NCI-H1105 treated with DMSO at 0.1 percent for 48 hours (cell line): ENCODE data around the gene SKI.

Experiments
- DNase-seq: peaks from one replicate; lab custom pipeline; 2025; lab: John Stamatoyannopoulos, UW

Gene SKI

GRCh38 chr1:2209400-2210083 is 18.6 kb upstream of the SKI start:
- no peak for DNase-seq

GRCh38 chr1:2210084-2210653 is 17.9 kb upstream of the SKI start:
- DNase-seq = no peak

GRCh38 chr1:2210786-2211185 is 17.3 kb upstream of the SKI start:
- DNase-seq = no peak

DNA sequence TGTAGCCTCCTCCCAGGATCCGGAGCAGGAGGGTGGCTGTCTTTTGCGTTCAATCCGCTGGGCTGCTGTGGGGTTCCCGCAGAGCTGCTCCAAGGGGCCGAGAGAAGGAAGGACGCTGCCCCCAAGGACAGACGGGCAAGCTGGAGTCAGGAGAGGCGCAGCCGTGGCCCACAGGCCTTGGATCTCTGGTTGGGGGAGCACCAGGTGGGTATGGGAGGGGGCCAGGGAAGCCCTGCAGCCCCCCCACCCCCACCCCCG is 15.9 kb upstream of the SKI start:
- no peak for DNase-seq

DNA sequence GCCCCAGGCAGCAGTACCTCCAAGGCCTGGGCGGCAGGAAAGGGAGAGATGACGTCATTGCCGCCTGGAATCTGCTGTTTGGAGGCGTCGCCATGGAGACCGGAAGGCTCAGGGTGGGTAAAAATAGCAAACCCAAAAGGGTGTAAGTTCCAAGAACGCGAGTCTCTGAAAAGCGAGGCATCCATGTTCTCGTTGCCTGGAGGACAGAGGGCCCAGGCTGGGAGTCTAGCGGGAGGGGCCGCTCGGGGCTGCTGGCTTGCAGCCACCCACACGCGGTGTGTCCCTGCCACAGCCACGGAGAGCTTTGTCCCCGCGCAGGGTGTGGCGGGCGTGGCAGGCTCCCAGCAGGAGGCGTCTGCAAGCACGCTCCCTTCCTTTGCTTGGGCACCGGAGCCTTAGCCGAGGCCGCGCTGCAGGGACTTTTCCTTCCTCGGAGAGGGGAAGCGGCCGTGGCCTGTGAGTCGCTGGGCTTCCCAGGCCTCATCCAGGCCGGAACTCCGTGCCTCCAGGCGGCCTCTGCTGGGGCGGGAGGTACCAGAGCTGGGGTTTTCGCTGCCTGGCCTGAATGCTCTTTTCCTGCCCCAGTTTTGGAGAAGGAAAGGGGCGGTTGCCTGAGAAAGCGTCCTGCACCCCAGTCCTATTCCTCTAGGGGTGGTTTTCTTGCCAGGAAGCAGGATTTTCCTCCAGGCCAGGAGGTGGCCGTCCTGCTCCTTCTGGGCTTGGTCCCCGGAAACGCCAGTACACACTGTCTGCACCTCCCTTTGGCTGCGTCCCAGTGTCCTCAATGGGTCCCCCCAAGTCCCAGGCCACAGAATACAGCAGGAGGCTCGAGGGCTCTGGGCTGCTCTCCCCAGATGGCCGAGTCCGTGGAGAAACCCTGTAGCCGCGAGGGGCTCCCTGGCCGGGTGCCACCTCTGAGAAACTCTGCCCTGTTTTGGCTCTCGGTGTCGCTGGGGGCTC is 15.3 kb upstream of the SKI start:
- DNase-seq = no peak

DNA sequence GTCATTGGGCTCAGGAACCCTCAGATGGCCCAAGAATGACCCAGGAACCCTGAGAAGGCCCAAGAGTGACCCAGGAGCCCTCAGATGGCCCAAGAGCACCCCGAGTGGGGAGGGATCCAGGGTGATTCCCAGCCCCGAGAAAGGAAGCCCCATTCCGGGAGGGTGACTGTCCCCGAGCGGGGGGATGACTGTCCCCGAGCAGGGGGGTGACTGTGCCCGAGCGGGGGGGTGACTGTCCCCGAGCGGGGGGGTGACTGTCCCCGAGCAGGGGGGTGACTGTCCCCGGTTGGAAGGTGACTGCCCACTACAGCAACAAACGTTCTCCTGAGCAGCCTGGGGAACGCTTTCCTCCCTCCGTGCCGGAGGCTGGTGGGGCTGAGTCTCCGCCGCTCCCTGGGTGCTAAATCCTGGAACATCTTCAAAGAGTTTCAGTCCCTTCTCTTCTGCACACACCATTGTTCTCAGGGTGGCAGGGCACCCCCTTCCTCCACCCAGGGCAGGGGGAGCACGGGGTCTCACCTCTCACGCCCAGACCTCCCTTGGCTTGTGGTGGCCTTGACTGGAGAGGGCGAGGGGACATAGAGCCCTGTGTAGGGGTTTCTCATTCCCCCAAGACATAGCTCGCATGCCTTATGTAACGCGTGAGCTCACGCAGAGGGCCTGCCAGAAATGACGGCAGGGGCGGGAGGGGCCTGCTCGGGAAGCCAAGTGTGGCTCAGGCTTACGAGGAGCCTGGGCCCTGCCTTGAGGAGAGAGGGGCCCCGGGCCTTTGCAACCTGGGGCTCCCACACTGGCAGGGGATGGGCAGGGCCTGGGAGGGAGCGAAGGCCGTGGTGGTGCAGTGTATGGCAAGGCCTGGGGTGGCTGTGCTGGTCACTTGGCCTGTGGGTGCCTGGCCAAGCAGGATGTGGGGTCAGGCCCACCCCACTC is 14.3 kb upstream of the SKI start:
- DNase-seq = no peak

DNA sequence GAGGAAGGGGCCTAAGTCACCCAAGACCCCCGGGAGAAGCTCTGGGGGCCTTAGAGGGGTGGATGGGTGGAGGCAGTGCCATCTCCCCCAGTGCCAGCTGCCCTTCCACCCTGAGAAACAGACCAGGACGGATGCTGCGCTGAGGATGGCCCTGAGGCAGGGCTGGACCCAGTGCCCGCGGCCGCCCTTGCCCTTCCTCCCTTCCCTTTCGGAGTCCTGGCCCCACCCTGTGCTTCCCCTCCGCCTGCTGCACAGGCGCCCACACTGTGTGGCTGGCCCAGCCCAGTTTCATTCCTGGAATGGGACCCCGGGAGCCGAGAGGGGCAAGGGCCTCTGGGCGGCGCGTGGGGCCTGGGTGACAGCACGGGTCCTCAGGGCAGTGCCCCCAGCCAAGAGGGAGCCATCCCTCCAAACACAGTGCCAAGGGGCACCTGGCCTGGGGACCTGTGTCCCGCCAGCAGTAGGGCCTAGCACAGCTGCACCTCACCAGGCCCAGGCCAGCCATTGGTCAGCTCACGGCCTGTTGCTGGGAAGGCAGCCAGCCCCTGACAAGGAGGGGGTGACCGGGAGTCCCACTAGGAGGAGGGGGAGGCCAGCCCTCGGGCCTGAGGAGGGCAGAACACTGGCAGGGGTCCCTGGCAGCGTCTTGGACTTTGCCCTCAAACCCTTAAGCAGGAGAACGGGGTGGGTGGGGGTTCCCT is 13.4 kb upstream of the SKI start:
- no peak for DNase-seq

DNA sequence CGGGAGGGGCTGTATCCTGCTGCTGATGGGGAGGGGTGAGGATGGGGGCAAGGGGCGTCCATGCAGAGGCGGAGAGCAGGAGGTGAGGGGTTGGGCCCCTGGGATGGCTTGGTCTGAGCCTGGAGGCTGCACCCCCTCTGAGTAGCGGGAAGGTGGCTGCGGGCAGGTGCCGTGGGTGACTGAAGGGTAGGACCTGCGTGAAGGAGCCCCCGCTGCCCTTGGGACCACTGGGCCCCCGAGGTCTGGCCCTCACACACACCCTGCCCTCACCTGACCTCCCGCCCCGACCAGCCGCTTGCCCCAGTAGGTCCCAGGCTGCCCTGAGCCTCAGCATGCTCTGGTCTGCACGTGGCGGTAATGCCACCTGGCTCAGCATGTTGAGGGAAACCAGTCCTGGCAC is 12.8 kb upstream of the SKI start:
- no peak for DNase-seq

DNA sequence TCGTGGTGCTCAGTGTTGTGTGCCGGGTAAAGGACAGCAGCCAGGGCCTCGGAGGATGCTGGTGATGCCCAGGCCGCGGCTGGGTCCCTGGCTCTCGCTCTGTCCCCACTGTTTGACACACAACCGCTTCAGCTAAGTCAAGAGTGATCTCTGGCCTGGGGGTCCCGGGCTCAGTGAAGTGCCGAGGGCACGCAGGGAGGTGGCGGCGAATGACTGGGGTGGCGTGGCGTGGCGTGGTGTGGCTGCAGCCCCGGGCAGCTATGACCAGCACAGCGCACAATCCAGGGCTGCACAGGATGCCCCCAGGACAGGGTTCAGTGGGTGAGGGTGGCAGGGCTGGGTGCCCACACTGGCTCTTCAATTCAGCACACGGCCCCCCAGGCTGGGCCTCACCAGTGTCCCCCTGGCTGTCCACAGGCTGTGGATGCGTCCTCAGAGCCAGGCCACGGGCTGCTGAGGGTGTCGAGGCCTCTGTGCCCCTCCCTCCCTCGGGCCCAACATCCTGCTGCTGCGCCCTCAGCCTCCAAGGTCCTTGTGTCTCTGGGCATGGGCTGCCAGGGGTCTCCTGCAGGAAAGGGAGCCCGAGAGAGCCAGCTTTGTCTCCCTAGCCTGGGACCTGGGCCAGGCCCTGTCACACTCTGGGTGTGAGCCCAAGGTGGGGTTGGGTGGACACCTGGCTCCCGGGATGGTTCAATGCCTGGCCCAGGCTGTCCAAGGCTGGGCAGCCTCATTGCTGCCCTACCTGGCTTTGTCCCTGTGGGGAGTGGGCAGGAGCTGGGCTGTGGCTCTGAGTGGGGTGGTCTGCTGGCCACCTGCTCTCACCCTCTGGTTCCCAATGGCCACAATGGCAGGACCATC is 12.0 kb upstream of the SKI start:
- no peak for DNase-seq

- DNase-seq = no peak
These were observed 11.4 kb upstream of the SKI start for GRCh38 chr1:2216767-2217058.

DNA sequence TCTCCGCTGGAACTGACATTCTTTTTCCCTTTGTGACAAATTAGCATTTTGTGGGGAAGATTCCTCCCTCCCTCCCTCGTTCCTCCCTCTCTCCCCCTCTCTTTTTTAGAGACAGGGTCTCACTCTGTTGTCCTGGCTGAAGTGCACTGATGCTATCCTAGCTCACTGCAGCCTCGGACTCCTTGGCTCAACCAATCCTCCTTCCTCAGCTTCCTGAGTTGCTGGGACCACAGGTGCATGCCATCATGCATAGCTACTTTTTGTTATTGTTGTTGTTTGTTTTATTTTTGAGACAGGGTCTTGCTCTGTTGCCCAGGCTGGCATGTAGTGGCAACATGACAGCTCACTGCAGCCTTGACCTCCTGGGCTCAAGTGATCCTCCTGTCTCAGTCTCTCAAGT is 6.8 kb upstream of the SKI start:
- no peak for DNase-seq

DNA sequence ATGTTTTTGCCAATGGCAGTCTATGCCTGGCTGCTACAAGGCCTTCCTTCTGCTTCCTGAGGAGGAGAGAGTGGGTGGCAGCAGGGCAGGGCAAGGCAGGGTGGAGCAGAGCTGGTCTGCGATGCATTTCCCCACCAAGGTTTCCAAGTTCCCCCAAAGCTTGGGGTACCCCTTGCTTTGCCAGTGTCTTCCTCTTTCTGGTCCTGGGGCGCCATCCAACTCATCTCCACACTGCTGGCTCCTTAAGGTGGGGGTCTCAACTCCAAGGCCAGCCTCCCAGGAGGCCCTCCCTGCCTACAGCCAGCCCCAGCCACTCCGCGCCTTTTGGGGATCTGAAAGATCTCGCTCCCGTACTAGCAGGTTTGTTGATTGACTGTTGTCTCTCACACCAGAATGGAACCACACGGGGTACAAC is 3.9 kb upstream of the SKI start:
- no peak for DNase-seq

DNA sequence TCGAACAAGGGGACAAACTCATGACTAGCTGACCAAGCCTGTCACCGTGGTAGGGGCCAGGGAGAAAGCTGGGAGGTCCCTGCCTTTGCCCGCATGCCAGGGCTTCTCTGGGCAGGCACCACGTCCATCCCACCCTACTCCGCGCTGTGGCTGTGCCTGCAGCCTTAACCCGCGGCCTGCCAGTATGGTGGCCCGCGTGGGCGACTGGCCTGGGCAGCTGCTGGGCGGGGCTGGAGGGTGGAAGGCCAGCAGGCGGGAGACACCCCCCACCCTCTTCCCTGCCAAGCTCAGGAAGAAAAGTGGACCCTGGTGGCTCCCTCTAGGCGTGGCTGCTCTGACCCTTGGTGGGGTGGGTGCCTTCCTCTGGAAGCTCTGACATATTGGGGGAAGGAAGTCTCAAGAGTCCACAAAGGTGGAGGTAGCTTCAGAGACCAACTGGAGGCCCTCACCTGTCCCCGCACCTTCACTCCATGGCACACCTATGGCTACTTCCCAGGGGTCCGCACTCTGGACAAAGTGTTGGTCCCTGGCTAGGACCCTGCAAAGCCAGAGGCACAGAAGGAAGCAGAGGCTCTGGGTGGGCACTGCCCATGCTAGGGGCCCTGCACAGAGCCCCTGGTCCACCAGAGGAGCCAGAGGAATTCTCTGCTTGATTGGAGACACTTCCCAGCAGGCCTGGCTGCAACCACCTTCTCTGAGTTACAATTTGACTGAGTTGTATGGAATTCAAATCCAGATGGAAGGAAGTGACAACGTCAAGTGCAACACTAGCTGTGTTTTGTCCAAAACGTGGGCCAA is 3.3 kb upstream of the SKI start:
- no peak for DNase-seq

GRCh38 chr1:2226525-2227345 is 1.4 kb upstream of the SKI start:
- DNase-seq = no peak

GRCh38 chr1:2227346-2228156 is 568 bp upstream of the SKI start:
- peak; percentile 96 for DNase-seq

GRCh38 chr1:2228694-2229036 is 546 bp downstream of the SKI start:
- DNase-seq = no peak

GRCh38 chr1:2229037-2229864 is 1.1 kb downstream of the SKI start:
- peak; percentile 69 for DNase-seq
